GM18861 (cell line): Measurements from ENCODE around the gene PLEKHG4B.

Experiments used
- ATAC-seq: cut with Tn5 transposase; IDR thresholded peaks from one replicate; pipeline ENCODE4 v1.9.1; 2021; ENCODE audit not compliant: unreplicated experiment

Gene PLEKHG4B

GRCh38 chr5:74503-75109 lies 17.4 kb upstream of the PLEKHG4B start:
- no peak for ATAC-seq

- ATAC-seq, result no peak
These were observed 16.3 kb upstream of the PLEKHG4B start for GRCh38 chr5:75331-76320.

- ATAC-seq, result no peak
These were observed 15.4 kb upstream of the PLEKHG4B start for GRCh38 chr5:76358-77169.

DNA sequence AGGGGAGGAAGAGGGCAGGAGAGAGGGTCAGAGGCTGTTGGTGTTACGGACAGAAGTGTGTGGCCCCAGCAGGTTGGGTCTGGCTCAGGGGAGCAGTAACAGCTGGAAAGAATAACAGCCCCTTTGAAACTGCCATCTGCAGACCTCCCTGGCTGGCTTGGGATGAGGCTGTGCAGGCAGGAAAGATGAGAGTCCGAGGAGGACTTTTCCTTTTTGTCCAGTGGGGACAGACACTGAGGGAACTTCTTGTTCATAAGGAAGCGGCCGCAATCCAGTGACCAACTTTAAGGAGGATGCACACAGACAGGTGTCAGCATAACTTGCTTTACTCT lies 14.8 kb upstream of the PLEKHG4B start:
- no peak for ATAC-seq

DNA sequence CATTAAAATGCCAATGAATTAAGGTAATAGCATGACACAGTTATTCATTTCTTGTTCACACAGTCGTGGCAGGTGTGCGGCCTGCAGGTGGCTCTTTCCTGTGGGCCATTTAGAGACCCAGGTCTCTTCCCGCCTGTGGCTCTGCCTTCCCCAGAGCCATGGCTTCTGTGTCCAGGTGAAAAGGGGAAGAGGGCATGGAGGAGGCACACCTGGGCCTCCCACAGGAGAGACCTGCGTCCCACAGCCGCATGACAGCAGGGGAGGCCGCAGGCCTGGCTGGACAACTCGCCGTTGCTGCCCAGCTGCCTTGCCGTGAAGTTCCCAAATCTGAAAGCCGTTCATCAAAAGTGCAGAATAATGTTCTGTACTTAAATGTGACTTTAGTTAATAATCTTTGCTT lies 14.4 kb upstream of the PLEKHG4B start:
- ATAC-seq, result no peak

DNA sequence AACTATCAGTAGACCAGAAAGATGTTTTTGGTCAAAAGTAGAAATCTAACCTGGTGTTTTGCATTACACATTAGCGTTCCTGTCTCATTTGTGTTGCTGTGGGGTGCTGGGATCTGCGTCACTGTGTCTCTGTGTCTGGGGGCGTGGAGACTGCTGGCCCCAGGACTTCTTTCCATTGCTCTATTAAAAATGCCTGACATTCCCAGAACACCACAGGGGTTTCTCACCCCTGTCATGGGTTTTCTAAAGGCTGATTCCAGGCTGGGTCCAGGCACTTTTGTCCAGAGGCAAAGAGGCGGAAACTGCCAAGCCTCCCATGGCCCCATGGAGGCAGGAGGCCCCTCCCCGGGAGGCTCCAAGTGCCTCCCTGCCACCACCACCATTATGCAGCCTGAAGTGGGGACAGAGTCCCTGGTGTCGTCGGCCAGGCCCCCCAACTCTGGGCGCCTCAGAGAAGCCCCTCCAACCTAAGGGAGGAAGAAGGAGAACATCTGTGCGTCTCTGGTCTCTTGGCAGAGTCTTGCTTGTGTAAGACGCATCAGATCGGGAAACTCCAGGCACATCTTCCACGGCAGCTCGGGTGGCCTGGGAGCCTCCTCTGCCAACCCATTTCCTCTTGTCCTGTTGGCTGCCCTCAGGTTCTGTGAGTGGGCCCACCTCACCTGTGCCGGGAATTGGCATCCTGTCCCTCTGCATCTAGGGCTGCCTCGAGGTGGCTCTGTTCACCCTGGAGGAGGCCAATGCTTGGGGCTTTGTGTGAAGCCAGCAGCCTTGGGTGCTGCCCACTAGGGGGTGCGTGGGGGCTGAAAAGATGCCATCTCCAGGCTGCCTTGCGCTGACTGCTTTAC lies 13.8 kb upstream of the PLEKHG4B start:
- no peak for ATAC-seq

DNA sequence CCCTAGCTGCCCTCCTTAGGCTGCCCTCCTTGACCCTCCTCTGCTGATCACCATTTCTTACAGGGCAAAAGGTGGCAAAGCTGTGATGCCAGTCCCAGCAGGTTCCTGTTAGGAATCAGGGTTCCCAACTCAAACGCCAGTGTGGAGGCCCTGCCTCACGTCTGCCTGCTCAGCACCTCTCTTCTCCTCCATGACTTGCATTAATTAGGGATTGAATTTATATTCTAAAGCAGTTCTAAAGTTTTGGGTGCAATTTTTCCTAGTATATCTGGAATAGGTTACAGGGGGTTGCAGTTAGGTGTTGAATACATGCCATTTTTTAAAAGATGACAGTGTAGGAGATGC lies 13.2 kb upstream of the PLEKHG4B start:
- no peak for ATAC-seq

GRCh38 chr5:79263-79662 lies 12.7 kb upstream of the PLEKHG4B start:
- no peak for ATAC-seq

DNA sequence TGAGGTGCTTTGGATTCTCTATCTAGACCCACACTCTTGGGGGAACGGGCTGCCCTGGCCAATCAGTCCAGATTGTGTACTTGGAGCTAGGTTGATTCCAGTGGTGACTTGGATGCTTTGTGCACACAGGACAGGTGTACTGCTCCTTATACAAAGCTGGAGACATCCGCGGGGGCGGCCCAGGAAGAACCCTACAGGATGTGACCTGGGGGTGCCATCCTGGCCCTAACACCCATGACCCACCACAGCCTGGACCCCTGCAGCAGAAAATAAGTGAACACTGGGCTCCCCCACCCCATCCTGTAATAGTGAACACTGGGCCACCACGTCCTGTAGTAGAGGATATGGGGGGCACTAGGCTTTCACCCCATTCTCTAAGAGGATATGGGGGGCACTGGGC lies 12.1 kb upstream of the PLEKHG4B start:
- ATAC-seq, result no peak

DNA sequence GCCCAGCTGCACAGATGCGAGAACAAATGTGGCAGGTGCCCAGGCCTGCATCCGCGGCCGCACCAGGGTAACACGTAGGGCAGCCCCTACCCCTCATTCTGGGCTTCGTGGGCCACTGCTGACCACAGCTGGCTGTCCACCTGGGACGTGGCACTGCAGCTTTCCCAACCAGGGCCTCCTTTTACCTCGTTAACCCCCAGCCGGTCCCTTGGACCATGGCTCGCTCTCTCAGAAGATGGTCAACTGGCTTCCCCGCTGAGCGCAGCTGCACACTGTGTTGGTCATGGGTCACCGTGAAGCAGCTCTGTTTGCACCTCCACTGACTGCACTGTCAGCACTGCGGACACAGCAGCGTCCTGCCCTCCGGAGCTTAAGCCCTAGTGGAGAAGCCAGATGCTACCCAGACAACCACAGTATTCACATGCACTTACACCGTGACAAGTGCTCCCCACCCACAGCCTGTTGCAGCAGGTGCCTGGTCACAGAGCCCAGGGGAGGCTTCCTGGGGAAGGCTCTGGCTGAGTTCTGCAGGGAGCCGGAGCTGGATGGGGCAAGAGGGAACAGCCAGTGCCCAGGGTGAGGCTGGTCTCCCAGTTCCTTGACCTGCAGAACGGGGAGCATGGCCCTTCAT lies 10.5 kb upstream of the PLEKHG4B start:
- ATAC-seq, result no peak

GRCh38 chr5:82097-82496 lies 9.9 kb upstream of the PLEKHG4B start:
- ATAC-seq, result no peak

DNA sequence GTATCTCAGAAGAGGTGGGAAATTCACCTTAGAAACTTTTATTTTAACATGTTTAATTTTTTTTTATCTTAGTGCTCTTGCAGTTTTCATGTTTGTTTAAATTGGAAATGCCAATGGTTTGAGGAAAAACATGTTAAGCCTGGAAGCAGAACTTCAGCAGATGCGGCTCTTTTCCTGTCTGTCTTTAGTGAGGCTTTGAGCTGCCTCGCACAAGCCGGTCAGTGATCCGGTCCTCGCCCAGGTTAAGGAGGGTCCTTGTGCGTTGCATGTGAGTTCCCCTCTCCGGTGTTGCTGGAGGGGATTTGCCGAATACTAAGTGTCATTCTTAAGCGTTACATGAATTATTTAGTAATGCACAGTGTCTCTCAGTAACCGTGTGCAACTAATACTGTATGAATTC lies 9.4 kb upstream of the PLEKHG4B start:
- no peak for ATAC-seq

DNA sequence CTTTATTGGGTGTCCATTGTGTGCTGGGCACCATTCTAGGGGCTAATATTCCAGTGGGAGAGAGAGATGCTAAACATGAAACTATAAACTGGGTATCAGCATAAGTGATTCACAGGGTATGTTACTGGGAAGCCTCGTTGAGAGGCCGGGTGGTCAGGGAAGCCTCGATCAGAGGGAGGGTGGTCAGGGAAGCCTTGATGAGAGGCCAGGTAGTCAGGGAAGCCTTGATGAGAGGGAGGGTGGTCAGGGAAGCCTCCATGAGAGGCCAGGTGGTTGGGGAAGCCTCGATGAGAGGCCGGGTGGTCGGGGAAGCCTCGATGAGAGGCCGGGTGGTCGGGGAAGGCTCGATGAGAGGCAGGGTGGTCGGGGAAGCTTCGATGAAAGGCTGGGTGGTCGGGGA lies 8.9 kb upstream of the PLEKHG4B start:
- ATAC-seq, result no peak

GRCh38 chr5:85334-85995 lies 6.5 kb upstream of the PLEKHG4B start:
- no peak for ATAC-seq

GRCh38 chr5:89337-90286 lies 2.4 kb upstream of the PLEKHG4B start:
- no peak for ATAC-seq

- no peak for ATAC-seq
These were observed 1.1 kb upstream of the PLEKHG4B start for GRCh38 chr5:90590-91547.

DNA sequence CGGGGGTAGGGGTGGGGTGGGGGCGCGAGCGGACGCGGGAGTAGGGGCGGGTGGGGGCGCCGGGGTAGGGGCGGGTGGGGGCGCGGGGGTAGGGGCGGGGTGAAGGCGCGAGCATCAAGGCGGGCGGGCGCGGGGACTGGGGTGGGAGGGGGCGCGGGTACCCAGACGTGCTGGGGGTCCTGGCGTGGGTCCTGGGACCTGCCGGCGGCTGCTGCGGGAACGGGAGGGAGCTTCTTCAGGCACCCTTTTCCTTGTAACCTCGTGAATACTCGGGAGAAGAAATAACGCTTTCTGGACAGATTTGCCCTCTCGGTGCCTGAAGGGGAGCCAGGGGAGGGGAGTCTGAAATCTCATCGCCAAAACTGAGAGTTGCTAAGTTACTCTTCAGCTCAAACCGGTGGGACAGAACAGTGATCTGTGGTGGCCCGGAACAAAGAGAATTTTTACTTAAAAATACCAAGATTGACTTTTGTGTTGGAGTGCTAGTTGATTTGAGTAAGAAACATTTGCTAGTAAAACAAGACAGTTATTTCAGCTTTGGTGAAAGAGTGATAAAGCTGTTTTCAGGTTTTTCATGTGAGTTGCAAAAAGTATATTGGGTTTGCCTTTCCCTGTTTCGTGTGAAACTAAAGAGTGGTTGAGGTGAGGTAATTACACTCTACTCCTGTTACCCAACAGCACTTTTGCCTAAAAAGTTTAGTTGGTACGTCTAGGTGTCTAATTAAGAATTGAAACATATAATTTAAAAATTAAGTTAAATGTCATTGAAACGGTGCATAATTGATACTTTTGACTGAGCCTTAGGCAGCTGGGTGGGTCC lies 643 bp downstream of the PLEKHG4B start:
- ATAC-seq, result no peak
